ENCODE measurements around the gene BIVM. TPM values are rescaled to one million over a fixed set of nuclear protein-coding genes. Genes with fewer than 3 reads are reported as not detected.

BIVM gene
- polyA plus RNA-seq, 3 donors = 46.2 to 79.6 (median 55.5) TPM

DNA sequence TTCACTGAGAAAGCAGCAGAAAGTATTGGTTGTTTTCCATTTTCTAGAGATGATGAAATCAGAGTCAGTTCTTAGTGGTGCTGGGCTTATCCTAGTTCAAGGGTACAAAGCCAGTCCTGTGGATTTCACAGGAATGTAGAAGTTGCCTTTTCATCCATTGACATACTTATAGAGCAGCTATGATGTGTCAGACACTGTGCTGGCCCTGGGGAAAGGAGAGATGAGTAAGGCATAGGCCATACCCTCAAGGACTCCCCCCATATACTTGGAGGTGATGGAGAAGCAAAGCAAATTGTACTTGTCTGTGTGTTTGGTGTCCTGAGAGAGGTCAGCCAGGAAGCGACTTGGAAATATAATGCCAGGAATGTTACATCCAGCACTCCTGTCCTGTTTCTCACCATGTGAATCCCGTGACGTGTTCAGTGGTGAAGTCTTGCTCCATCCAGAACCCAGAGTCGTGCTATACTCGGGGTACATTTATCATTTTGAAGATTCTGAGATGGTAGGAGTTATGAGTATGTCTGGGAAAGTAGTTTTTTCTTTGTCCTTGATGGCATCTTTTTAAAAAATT is 69.5 kb downstream of the BIVM start:
- no peak for DNase-seq (ENCODE audit: extremely low read depth in 1 of 11, low read depth in 9 of 11, low spot score in 4 of 11)

DNA sequence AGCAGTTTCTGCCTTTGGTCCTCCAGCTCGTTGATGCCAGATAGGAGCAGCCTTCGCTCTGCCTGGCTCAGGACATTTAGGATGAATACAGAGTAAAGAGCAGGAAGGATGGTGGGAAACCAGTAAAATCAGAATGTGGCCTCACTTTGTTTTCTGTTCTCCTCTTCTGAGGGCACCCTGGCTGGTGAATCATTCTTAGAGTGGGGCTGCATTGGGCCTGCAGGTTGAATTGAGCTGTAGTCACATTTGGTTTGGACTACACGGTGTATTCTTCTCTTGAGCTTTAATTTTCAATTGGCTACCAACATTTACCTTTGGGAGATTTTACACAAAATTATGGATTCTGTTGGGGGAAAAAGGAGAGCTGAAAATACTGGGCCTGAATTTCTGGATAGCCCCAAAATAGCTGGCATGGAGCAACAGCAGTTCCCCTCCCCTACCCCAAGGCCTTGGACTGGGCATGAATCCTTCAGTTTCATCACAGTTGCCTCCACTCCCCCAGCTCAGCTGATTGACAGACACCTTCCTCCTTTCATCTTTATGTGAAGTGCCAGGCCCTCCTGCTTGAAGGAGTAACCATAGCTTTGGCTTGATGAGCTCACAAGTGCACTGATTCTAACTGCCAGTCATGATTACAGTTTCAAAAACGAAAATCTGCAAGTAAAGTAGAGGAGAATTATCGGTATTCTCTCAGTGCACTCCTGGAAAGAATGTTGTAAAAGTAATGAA is 71.2 kb downstream of the BIVM start:
- no peak for DNase-seq (ENCODE audit: extremely low read depth in 1 of 11, low read depth in 9 of 11, low spot score in 4 of 11)

DNA sequence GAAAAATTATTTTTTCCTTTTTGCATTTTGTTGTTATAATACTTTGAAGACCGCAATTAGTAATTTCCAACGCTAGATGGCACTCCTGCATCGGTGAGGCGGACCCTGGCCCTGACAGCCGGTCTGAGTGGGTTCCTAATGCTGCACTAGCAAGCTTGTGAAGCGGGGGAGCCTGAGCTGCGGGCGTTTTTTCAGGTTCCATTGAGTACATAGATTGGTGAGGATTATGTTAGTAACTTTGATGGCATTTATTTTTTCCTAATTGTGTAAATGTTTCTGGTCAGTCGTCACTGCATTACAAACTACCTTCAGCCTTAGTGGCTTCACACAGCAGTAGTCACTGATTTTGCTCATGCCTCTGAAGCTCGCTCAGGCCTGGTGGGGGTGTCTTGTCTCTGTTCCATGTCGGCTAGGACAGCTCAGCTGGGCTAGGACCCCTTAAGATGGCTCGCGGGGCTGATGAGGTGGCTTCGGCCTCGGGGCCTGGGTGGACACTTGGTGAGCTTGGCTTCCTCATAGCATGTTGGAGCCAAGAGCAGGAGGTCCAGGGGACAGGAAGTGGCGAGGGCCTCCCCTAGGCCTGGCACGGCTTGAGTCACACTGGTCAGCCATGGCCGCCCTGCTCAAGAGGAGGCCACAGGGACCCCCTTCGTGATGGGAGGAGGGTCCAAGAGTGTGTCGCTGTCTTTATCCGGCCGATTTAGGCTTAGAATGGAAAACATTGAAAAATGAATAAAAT is 71.9 kb downstream of the BIVM start:
- DNase-seq (ENCODE audit: extremely low read depth in 1 of 11, low read depth in 9 of 11, low spot score in 4 of 11) = peak in 8 of 11 donors; percentile 23 to 50 (median 41)

DNA sequence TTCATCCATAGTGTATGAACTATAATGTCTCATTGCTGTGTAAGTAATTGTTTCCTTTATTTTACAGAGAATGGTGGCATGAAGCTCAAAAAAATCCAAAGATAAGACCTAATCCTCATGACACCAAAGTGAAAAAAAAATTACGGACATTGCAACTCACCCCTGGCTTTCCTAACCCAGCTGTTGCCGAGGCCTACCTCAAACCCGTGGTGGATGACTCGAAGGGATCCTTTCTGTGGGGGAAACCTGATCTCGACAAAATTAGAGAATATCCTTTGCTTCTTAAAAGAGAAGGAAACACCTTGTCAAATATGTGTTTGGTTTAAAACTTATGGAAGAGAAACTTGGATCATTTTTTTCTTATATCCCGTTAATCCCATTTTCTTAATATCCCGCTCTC is 73.2 kb downstream of the BIVM start:
- no peak for DNase-seq (ENCODE audit: extremely low read depth in 1 of 11, low read depth in 9 of 11, low spot score in 4 of 11)

DNA sequence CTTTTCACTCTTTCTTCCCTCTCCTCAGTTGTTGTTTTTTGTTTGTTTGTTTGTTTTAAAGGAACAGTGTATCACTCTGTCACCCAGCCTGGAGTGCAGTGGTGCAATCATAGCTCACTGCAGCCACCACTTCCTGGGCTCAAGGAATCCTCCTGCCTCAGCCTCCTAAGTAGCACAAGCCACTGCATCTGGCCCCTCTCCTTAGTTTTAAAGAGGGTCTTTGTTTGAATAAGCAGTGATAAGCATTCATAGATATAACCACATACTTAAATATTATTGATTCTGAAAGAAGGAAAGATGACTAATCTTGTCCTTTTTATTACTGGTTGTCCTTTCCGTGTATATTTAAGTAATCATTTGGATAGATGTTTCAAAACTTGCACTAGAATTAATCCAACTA is 73.6 kb downstream of the BIVM start:
- no peak for DNase-seq (ENCODE audit: extremely low read depth in 1 of 11, low read depth in 9 of 11, low spot score in 4 of 11)

DNA sequence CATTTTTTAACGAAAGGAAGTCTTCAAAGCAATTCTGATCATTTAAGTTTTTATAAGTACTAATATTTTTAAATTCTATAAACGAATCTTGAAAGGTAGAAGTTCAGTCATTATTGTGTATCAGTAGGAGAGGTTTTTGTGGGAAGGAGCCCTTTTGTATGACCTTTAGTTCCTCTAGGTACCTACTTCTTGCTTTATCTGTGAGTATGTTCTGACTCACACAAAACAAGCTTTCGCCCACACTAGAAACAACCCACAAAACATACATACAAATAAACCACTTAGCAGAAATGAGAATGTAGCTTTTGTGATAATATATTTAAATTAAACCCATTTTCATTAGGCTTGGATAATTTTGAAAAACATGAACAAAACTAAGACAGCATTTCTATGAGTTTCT is 74.7 kb downstream of the BIVM start:
- no peak for DNase-seq (ENCODE audit: extremely low read depth in 1 of 11, low read depth in 9 of 11, low spot score in 4 of 11)

DNA sequence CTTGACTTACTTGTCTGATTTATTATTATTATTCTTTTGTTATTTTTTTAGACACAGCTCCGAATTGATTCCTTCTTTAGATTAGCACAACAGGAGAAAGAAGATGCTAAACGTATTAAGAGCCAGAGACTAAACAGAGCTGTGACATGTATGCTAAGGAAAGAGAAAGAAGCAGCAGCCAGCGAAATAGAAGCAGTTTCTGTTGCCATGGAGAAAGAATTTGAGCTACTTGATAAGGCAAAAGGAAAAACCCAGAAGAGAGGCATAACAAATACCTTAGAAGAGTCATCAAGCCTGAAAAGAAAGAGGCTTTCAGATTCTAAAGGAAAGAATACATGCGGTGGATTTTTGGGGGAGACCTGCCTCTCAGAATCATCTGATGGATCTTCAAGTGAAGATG is 76.3 kb downstream of the BIVM start:
- DNase-seq (ENCODE audit: extremely low read depth in 1 of 11, low read depth in 9 of 11, low spot score in 4 of 11) = no peak

DNA sequence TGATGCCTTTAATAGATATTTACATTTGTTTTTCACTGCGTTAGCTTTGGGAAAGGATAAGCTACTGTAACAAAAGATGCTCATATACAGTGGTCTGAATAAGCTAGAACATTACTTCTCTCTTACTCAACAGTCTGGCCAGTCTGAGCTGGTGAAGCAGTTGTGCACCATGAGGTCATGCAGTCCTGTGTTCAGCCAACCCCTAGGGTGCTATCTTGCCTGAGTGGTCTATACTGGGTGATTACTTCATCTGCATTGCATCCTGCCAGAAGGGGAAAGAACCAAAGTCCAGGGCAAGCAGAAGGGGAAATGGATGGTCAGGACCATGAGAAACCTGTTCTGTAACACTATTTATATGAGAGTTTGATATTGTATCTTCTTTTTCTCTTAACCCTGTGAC is 78.4 kb downstream of the BIVM start:
- DNase-seq (ENCODE audit: extremely low read depth in 1 of 11, low read depth in 9 of 11, low spot score in 4 of 11) = no peak

DNA sequence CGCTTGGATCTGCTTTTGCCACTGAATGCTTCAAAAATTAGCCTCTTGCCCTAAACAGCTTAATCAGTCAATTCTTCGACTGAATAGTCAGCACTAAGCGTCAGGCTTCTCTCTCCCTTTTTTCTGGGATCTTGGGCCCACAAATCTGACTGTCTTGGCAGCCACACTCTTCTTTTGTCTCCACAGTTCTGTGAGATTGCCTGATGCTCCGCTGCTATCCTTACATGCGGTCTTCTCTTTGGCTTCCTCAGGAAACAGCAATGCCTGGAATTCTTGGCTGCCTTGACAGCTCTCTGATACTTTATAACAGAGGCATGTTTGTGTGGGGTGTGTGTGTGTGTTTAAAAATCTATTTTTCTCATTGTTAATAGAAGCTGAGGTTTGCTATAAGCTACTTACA is 79.6 kb downstream of the BIVM start:
- no peak for DNase-seq (ENCODE audit: extremely low read depth in 1 of 11, low read depth in 9 of 11, low spot score in 4 of 11)

DNA sequence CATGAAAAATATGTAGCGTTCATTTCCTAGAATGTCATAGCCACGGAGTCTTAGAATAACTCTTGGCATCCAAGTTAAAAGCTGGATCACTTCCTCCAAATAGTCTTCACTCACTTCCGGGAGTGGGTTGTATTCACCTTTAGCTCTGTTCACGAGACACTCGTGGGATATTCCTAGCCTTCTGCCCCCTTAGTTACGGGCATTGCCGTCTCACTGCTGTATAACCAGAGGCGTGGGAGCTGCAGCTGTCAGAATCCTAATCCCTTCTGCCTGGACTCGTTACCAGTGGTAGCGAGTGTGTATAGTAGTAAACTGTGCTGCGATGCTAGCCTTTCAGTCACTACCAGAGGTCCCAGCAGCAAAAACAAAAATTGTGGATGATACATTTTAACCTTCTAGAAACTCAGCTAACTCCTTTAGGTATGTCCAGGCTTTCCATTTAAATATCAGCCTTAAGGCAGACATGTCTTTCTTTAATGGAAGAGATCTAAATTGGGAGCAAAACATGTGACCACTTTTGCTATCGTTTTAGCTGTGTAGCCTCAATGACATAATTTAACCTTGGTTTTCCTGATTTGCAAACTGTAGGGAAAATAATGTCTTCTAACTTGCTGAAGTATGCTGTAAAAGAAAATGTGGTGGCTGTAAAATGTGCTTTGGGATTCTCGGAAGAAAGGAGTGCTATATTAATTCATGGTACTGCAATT is 81.0 kb downstream of the BIVM start:
- DNase-seq (ENCODE audit: extremely low read depth in 1 of 11, low read depth in 9 of 11, low spot score in 4 of 11) = no peak

DNA sequence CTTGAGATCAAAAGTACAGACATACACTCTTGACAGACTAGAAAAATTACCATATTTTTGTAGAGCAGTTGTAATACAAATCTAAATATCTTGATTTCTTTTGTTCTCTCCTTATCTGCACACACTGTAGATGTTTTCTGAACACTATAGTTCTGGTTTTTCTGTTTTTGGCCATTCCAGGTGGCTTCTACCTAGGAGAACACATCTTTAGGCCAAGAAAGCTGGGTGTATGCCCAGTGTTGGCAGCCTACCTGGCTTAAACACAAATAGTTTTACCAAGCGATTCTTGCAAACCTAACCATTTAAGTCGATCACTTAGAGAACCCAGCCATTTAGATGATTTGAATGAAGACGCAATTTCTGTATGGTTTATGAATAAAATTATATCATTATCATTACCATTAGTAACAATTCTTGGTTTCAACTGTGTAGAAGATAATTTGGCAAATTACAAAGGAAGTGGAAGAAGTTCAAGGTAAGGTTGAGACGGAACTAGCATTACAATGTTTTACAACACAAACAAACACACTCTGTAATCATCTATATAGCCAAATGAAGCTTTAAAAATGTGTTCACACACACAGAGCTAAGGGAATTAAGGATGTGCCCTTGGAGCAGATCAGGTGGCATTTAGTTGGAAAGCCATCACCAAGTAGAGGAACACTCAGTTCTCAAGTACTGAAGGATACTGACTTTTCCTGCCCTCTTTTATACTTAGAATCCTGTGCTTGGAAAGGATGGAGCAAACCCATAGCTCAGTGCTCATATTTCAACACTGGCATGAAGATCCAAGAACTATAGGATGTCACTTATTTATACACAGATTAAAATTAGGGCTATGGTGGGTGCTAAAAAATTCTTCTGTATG is 83.1 kb downstream of the BIVM start:
- DNase-seq (ENCODE audit: extremely low read depth in 1 of 11, low read depth in 9 of 11, low spot score in 4 of 11) = no peak

Other genes with a start within 250 kb of the BIVM start
- gene TPP2, start 202.1 kb upstream of the BIVM start, polyA plus RNA-seq (ENCODE audit: insufficient read length in 3 of 3) = 10 to 100 TPM; 56.9 to 67.5 (median 62.2) TPM
- gene METTL21C, start 104.1 kb upstream of the BIVM start, polyA plus RNA-seq (ENCODE audit: insufficient read length in 3 of 3) = under 1 TPM; 0.22 to 0.86 (median 0.82) TPM
- 10 to 100 TPM; 29.7 to 40.0 (median 30.6) TPM for gene TEX30, start 25.3 kb upstream of the BIVM start, polyA plus RNA-seq (ENCODE audit: insufficient read length in 3 of 3)
- 10 to 100 TPM; 45.8 to 56.3 (median 50.6) TPM for gene POGLUT2, start 143 bp upstream of the BIVM start, polyA plus RNA-seq (ENCODE audit: insufficient read length in 3 of 3)
- 10 to 100 TPM; 66.0 to 95.4 (median 82.5) TPM for gene ERCC5, start 46.9 kb downstream of the BIVM start, polyA plus RNA-seq (ENCODE audit: insufficient read length in 3 of 3)

Measured in renal cortex interstitium (tissue), 11 donors.